ENCODE data around the gene DOCK11. TPM values are rescaled to one million over a fixed set of nuclear protein-coding genes. Genes with fewer than 3 reads are reported as not detected.

DOCK11 gene
- total RNA-seq, 3 donors from 2014 or later, result 4.5 to 31.6 (median 8.4) TPM

DNA sequence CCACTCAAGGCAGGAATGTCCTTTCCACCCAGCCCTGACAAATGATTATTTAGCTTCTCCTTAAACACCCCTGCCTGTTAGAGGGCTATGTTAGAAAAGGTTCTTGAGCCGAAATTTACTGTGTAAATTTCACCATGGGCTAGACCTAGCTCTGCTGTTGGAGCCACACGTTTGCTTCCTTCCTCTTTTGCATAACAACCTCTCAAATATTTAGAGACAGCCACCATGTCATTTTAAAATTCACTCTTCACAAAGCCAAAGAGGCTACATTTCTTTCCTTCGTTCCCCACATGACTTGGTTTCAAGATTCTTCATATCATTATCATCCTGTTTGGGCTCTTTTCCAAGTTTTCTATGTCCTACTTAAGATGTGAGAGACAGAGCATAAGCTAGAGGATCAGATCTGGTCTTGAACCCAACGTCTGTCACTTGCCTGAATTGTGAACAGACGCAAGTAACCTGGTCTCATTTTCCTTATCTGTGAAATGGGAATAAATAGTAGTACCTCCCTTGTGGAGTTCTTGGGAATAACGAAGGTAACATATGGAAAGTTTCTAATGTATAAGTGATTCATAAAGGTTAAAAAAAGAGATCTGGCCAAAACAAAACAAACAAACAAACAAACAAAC is 6.7 kb downstream of the DOCK11 start:
- DNase-seq (no peak), ATAC-seq (no peak)
- no peaks in the 10 kb centered on the region for H3K4me1 ChIP-seq (ENCODE audit: low read depth)
- no peaks in the 10 kb centered on the region for H3K36me3 ChIP-seq (ENCODE audit: low read depth)
- H3K9me3 ChIP-seq, result no peaks in the 10 kb centered on the region
- no peak overlapping the region for H3K4me3 ChIP-seq
- TF ChIP-seq, protein P1, sequence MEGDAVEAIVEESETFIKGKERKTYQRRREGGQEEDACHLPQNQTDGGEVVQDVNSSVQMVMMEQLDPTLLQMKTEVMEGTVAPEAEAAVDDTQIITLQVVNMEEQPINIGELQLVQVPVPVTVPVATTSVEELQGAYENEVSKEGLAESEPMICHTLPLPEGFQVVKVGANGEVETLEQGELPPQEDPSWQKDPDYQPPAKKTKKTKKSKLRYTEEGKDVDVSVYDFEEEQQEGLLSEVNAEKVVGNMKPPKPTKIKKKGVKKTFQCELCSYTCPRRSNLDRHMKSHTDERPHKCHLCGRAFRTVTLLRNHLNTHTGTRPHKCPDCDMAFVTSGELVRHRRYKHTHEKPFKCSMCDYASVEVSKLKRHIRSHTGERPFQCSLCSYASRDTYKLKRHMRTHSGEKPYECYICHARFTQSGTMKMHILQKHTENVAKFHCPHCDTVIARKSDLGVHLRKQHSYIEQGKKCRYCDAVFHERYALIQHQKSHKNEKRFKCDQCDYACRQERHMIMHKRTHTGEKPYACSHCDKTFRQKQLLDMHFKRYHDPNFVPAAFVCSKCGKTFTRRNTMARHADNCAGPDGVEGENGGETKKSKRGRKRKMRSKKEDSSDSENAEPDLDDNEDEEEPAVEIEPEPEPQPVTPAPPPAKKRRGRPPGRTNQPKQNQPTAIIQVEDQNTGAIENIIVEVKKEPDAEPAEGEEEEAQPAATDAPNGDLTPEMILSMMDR (IDR thresholded peaks at IDR 0.05), result no peak
- intact Hi-C loops (cut with DNase I, micrococcal nuclease), result no loop called here

DNA sequence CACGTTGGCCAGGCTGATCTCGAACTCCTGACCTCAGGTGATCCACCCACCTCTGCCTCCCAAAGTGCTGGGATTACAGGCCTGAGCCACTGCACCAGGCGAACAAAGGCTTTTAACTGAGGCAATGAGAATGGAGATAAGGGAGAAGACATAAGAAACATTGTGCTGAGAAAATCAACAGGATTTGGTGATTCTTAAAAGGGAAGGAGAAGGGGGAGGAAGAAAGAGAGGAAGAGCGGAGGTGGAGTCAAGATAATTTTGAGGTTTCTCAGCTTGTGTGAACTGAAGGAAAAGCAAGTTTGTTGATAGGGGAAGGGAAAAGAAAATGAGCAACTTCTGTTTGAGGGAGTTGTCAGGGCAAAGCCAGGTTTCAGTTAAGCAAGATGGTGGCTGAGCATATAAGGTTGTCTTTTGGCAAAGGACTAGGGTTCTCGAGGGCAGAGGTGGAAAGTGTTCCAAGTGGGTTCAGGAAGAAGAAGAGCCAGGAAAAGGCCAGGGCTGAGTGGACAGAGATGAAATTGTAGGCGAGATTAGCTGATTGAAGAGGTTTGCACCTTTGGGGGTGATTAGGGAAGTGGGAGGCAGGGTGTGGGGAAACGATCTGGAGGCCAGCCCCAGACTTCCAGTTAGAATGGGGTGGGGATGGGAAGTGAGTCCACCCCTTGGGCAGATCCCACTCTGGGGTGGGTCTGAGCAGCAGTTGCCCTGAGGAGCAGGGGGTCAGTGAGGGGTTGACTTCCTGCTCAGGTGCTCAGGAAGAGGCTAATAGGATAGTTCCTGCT is 7.8 kb downstream of the DOCK11 start:
- TF ChIP-seq, protein P1 (IDR thresholded peaks at IDR 0.05), result no peak
- intact Hi-C loops (cut with DNase I, micrococcal nuclease), result no loop called here
- Histone ChIP-seq H3K4me1 (ENCODE audit: low read depth) (no peaks in the 10 kb centered on the region), H3K9me3 (no peaks in the 10 kb centered on the region), H3K4me3 (no peak overlapping the region), H3K36me3 (ENCODE audit: low read depth) (no peaks in the 10 kb centered on the region)
- DNase-seq (no peak), ATAC-seq (no peak)

DNA sequence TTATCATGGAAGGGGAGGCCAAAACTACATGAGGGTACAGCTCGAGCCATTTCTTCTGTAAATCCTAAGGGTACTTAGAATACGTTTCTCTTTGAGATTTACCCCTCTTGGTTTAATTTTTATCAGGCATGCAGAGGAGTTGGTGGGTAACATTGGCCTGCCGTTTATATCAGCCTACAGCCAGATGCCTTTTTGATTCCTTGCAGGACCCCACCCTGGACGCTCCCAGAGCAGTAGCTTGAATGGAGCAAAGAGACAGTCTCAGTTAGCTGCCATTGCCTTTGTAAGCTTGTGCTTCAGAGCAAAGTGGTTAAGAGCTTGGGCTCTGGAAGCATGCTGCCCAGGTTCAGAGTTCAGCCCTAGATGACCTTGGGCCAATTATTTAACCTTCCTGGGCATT is 9.0 kb downstream of the DOCK11 start:
- H3K9me3 ChIP-seq, result no peaks in the 10 kb centered on the region
- no peaks in the 10 kb centered on the region for H3K36me3 ChIP-seq (ENCODE audit: low read depth)
- ATAC-seq (no peak), DNase-seq (no peak)
- H3K4me3 ChIP-seq, result no peak overlapping the region
- intact Hi-C loops (cut with DNase I, micrococcal nuclease), result no loop called here
- H3K4me1 ChIP-seq (ENCODE audit: low read depth), result no peaks in the 10 kb centered on the region
- TF ChIP-seq, protein P1 (IDR thresholded peaks at IDR 0.05), result no peak

DNA sequence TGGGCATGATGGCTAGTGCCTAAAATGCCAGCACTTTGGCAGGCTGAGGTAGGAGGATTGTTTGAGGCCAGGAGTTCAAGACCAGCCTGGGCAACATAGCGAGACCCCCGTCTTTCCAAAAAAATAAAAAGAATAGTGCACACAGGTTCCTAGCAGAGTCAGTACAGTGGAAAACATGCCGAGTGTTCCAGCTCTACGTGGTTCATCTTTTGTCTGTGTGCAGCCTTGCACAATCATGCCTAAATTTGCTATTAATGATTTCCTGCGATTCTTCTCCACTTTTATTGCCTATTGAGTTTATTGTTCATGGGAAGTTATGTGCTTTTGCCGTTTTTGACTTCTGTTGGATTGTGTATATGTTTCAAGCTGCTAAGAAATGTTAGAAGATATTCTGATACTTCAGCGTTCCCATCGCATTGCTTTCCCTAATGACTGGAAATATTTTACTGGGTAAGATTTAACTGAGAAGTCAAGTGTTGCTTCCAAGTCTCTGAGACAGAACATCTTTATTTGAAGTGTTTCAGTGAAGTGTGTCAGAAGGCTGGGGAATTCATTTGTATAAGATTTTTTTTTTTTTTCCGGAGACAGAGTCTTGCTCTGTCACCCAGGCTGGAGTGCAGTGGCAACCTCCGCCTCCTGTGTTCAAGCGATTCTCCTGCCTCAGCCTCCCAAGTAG is 11.3 kb downstream of the DOCK11 start:
- ATAC-seq, result no peak

DNA sequence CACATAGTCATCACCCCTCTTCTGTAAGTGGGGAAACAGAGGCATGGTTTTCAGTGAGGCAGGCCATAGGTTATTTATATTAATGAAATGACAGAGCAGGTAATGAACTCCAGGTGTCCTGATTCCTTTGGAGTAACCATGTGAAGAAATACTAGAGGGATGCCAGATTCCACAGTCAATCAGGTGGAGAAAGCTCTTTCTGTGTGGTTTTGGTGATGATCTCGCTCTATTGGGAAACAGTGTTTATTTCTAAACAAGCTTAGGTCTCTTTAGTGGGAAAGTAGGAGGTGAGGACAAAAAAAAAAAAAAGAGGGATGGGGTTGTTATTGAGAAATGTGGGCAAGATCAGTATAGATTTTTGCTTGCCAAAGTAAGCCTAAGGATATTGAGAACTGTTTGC is 12.2 kb downstream of the DOCK11 start:
- Histone ChIP-seq H3K36me3 (ENCODE audit: low read depth) (no peaks in the 10 kb centered on the region), H3K4me3 (no peak overlapping the region), H3K4me1 (ENCODE audit: low read depth) (no peaks in the 10 kb centered on the region), H3K9me3 (no peaks in the 10 kb centered on the region)
- no peak for DNase-seq
- no peak for ATAC-seq
- TF ChIP-seq, protein P1 (IDR thresholded peaks at IDR 0.05), result no peak
- intact Hi-C loops (cut with DNase I, micrococcal nuclease), result no loop called here

More for the DNA sequence above, 11.3 kb downstream of the DOCK11 start:
- H3K4me3 ChIP-seq, result no peak overlapping the region
- TF ChIP-seq, protein P1 (IDR thresholded peaks at IDR 0.05), result no peak
- intact Hi-C loops (cut with DNase I, micrococcal nuclease), result no loop called here
- no peak for DNase-seq
- H3K4me1 ChIP-seq (ENCODE audit: low read depth), result no peaks in the 10 kb centered on the region
- no peaks in the 10 kb centered on the region for H3K36me3 ChIP-seq (ENCODE audit: low read depth)
- H3K9me3 ChIP-seq, result no peaks in the 10 kb centered on the region
